Neural crest cell (in vitro differentiated cells): ENCODE results near the gene ARHGEF10L. TPM values are rescaled to one million over a fixed set of nuclear protein-coding genes. Genes with fewer than 3 reads are reported as not detected.

Experiments used
- DNase-seq: peaks from one replicate; pipeline ENCODE4 v3.0.0; 2021; ENCODE audit warnings: low read depth, mixed read lengths, low spot score
- H3K27ac Mint-ChIP-seq: one replicate; pipeline ENCODE4 v1.8.0; 2021; ENCODE audit warnings: mild to moderate bottlenecking, mixed read lengths; ENCODE audit not compliant: unreplicated experiment
- H3K27me3 Mint-ChIP-seq: 2 replicates; pipeline ENCODE4 v1.8.0; 2021; ENCODE audit warnings: low read depth, mild to moderate bottlenecking, mixed read lengths
- H3K36me3 Mint-ChIP-seq: 2 replicates; pipeline ENCODE4 v1.8.0; 2021; ENCODE audit warnings: low read depth, mild to moderate bottlenecking, mixed read lengths
- H3K4me1 Mint-ChIP-seq: 2 replicates; pipeline ENCODE4 v1.8.0; 2021; ENCODE audit warnings: mixed read lengths
- H3K4me3 Mint-ChIP-seq: one replicate; pipeline ENCODE4 v1.8.0; 2021; ENCODE audit warnings: mild to moderate bottlenecking, mixed read lengths
- H3K9me3 Mint-ChIP-seq: 2 replicates; pipeline ENCODE4 v1.8.0; 2021; ENCODE audit warnings: mixed read lengths
- total RNA-seq: library from RNA; stranded (reverse); gene quantifications from 2 replicates; pipeline ENCODE4 v1.2.1, GENCODE V29; 2021
- TF ChIP-seq, protein P1 (sequence below): fragments of 200-600 bp; sonication (generic); conservative IDR thresholded peaks from 2 replicates; pipeline ENCODE4 v1.5.0; 2021; ENCODE audit warnings: antibody characterized with exemption, mild to moderate bottlenecking

Gene ARHGEF10L
- total RNA-seq, 1 donor from 2014 or later = 22.2 TPM

DNA sequence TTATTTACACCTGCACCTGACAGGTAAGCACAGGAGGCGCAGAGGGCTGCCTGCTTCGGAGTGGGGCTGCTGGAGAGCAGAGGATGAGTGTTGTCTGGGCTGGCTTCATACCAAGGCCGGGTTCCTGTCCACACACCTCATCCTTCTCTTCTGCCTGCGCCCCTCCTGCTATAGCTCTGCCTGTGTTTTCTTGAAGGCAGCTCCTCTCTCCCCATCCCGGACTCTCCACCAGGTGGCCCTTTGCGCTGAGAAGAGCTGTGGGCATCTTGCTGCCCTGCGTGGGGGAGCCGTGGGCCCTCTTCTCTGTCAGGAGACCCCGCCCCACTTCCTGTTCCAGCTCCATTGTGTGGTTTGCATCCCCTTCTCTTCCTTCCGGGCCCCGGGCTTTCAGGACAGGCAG lies 35.0 kb downstream of the ARHGEF10L start:
- Mint-ChIP-seq H3K4me3 (peak overlapping the region; percentile 35), H3K4me1 (peaks cover 80% of the 10 kb centered on the region), H3K36me3 (no peaks in the 10 kb centered on the region), H3K9me3 (no peaks in the 10 kb centered on the region), H3K27ac (peak overlapping the region; percentile 47), H3K27me3 (no peaks in the 10 kb centered on the region)
- TF ChIP-seq, protein P1, sequence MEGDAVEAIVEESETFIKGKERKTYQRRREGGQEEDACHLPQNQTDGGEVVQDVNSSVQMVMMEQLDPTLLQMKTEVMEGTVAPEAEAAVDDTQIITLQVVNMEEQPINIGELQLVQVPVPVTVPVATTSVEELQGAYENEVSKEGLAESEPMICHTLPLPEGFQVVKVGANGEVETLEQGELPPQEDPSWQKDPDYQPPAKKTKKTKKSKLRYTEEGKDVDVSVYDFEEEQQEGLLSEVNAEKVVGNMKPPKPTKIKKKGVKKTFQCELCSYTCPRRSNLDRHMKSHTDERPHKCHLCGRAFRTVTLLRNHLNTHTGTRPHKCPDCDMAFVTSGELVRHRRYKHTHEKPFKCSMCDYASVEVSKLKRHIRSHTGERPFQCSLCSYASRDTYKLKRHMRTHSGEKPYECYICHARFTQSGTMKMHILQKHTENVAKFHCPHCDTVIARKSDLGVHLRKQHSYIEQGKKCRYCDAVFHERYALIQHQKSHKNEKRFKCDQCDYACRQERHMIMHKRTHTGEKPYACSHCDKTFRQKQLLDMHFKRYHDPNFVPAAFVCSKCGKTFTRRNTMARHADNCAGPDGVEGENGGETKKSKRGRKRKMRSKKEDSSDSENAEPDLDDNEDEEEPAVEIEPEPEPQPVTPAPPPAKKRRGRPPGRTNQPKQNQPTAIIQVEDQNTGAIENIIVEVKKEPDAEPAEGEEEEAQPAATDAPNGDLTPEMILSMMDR = peak; percentile 41
- peak; percentile 22 for DNase-seq

GRCh38 chr1:17575797-17576518 lies 36.5 kb downstream of the ARHGEF10L start:
- Mint-ChIP-seq H3K36me3 (no peaks in the 10 kb centered on the region), H3K4me3 (peak overlapping the region; percentile 70), H3K4me1 (peaks cover 79% of the 10 kb centered on the region), H3K9me3 (no peaks in the 10 kb centered on the region), H3K27me3 (no peaks in the 10 kb centered on the region), H3K27ac (peak overlapping the region; percentile 12)
- no peak for DNase-seq
- TF ChIP-seq, protein P1 = no peak

GRCh38 chr1:17576519-17576853 lies 37.0 kb downstream of the ARHGEF10L start:
- no peaks in the 10 kb centered on the region for H3K36me3 Mint-ChIP-seq
- TF ChIP-seq, protein P1 = no peak
- DNase-seq = no peak
- peak overlapping the region; percentile 12 for H3K27ac Mint-ChIP-seq
- H3K4me1 Mint-ChIP-seq = peaks cover 81% of the 10 kb centered on the region
- peak overlapping the region; percentile 70 for H3K4me3 Mint-ChIP-seq
- H3K9me3 Mint-ChIP-seq = no peaks in the 10 kb centered on the region
- no peaks in the 10 kb centered on the region for H3K27me3 Mint-ChIP-seq

- H3K4me1 Mint-ChIP-seq = peaks cover 85% of the 10 kb centered on the region
- no peaks in the 10 kb centered on the region for H3K9me3 Mint-ChIP-seq
- H3K36me3 Mint-ChIP-seq = no peaks in the 10 kb centered on the region
- no peak for DNase-seq
- H3K27ac Mint-ChIP-seq = peak overlapping the region; percentile 50
- H3K4me3 Mint-ChIP-seq = no peak overlapping the region
- no peaks in the 10 kb centered on the region for H3K27me3 Mint-ChIP-seq
- TF ChIP-seq, protein P1 = no peak
Observed at GRCh38 chr1:17577907-17578297, 38.4 kb downstream of the ARHGEF10L start.

- Mint-ChIP-seq H3K4me1 (peaks cover 63% of the 10 kb centered on the region), H3K27me3 (no peaks in the 10 kb centered on the region), H3K4me3 (no peak overlapping the region), H3K27ac (peak overlapping the region; percentile 82), H3K9me3 (no peaks in the 10 kb centered on the region), H3K36me3 (no peaks in the 10 kb centered on the region)
- TF ChIP-seq, protein P1 = no peak
- no peak for DNase-seq
Observed at GRCh38 chr1:17579951-17580939, 40.7 kb downstream of the ARHGEF10L start.
